GM19328 (cell line): ENCODE measurements around the gene SLC5A1.

ENCODE experiments used
- ATAC-seq: cut with Tn5 transposase; IDR thresholded peaks from one replicate; pipeline ENCODE4 v1.9.1; 2021; ENCODE audit warnings: mild to moderate bottlenecking, moderate library complexity; ENCODE audit not compliant: unreplicated experiment

SLC5A1 gene

DNA sequence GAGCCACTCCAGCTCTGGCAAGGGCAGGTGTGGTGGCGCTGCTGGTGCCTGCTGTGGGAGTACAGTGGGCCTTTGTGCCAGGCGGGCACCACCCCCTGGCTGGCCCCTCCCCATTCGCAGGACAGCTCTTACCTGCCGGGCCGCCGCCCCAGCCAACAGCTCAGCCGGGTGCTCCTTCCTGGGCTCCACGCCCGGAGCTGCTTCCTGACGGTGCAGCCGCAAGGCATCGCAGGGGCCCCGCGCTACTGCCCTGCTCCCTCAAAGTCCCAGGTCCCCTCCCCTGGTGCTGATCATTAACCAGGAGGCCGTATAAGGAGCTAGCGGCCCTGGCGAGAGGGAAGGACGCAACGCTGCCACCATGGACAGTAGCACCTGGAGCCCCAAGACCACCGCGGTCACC lies at the start of gene SLC5A1:
SLC5A1 (plus strand) TSS at position 338 of the 400 bp plus-strand sequence; CDS start at position 359, 21 bp downstream.
- no peak for ATAC-seq

GRCh38 chr22:31995046-31995445 lies 48.0 kb upstream of the SLC5A1 start:
- no peak for ATAC-seq

DNA sequence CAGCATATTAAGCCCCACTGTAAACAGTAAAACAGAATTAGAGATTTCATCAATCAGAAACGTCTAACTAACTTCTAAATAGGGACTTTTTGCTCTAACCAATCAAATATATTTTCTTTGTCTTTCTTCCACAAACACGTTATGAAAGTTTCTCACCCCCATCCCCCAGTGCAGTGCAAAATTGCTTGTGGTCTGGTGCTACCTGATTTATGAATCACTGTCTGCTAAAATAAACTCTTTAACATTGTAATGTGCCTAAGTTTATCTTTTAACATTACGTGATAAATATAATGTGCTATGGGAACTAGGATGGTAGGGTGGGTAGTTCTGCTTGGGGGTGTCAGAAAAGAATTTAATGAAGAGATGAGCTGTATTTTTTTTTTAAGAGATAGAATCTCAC lies 47.3 kb upstream of the SLC5A1 start:
- ATAC-seq: no peak

DNA sequence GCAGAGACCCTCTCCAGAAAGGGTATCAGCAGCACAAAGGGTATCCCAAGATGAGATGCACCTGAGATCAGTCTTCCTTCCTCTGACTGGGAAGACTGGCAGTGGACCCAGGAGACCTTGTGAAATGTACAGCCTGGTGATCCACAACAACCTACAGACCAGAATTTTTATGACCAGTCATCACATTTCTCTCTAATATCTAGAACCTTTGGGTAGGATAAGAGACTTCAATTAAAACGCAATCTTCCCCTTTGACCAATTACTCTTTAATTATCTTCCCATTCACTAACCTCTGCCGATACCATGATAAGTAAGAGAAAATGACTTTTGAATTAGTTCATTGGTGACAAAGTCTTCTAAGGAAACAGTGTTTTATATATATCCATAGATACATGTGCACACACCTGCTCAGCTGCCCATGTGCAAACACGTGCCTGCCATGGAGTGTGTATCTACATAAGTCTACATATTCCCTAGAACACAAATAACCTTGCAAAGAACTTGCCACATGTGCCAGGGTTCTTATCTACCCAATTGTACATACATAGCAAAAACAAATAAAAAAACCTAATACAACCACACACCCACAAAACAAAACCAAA lies 44.2 kb upstream of the SLC5A1 start:
- no peak for ATAC-seq

- ATAC-seq: no peak
Observed at GRCh38 chr22:32000181-32000580, 42.9 kb upstream of the SLC5A1 start.

- no peak for ATAC-seq
Observed at GRCh38 chr22:32005453-32005852, 37.6 kb upstream of the SLC5A1 start.

DNA sequence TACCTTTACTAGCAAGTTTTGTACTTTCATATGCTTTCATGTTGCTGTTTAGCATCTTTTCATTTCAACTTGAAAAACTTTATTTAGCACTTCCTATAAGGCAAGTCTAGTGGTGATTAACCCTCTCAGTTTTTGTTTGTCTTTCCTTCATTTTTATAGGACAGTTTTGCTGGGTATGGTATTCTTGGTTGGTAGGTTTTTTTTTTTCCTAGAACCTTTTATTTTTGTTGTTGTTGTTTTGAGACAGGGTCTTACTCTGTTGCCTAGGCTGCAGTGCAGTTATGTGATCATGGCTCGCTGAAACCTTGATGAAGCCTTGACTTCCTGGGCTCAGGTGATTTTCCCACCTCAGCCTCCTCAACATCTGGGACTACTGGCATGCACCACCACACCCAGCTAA lies 29.9 kb upstream of the SLC5A1 start:
- ATAC-seq: no peak

GRCh38 chr22:32016081-32016480 lies 27.0 kb upstream of the SLC5A1 start:
- no peak for ATAC-seq

- no peak for ATAC-seq
Observed at GRCh38 chr22:32018056-32018455, 25.0 kb upstream of the SLC5A1 start.

GRCh38 chr22:32020117-32020516 lies 22.9 kb upstream of the SLC5A1 start:
- ATAC-seq: no peak

DNA sequence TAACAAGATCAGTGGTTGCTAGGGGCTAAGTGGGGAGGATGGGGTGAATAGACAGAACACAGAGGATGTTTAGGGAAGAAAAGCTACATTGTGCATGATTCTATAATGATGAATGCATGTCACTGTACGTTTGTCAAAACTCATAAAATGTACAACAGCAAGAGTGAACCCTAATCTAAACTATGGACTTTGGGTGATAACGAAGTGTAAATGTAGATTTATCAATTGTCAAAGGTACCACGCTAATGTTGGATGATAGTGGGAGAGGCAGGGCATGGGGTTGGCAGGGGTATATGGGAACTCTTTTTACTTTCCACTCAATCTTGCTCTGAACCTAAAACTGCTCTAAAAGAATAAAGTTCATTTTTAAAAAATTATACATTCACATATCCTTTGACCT lies 21.3 kb upstream of the SLC5A1 start:
- no peak for ATAC-seq

GRCh38 chr22:32023251-32023827 lies 19.7 kb upstream of the SLC5A1 start:
- no peak for ATAC-seq

DNA sequence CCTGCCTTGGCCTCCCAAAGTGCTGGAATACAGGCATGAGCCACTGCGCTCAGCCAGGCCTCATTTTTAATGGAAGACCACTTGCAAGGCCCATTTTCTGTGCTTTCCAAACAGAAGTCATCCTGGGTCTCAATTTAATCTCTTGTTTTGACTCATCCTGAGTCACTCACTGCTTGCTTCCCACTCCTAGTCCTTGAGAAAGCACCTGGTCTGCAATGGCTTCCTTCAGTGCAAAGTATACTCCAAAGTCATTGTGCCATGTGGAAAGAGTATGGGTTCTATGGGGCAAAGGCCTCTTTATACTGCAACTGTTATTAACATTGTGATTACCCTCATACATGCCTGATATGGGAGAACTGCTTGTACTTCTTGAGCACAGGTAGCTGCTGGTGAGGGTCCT lies 18.3 kb upstream of the SLC5A1 start:
- ATAC-seq: no peak

DNA sequence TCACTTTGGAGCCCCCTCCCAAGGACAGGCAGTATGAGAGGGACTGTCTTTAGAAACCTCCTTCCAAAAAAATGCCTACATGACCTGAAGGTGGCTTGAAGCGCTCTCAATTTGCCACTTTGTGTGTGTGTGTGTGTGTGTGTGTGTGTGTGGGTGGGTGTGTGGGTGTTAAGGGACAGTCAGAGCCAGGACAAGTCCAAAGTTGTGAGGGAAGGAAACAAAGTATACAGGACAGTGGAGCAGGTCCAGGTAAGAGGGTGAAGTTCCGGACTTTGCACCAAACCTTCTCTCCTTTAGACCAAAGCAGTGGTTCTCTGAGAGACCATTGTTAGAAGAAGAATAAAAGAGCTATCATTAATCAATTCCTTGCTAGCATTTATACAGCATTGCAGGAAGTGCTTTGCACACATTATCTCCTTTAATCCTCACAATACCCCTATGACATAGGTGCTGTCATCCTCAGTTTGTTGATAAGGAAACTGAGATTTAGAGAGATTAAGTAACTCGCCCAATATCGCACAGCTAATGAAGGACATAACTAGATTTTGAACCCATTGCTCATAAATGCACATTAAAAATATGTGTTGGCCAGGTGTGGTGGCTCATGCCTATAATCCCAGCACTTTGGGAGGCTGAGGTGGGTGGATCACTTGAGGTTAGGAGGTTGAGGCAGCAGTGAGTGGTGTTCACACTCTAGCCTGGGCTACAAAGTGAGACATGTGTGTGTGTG lies 12.4 kb upstream of the SLC5A1 start:
- no peak for ATAC-seq

GRCh38 chr22:32031466-32031865 lies 11.6 kb upstream of the SLC5A1 start:
- no peak for ATAC-seq

DNA sequence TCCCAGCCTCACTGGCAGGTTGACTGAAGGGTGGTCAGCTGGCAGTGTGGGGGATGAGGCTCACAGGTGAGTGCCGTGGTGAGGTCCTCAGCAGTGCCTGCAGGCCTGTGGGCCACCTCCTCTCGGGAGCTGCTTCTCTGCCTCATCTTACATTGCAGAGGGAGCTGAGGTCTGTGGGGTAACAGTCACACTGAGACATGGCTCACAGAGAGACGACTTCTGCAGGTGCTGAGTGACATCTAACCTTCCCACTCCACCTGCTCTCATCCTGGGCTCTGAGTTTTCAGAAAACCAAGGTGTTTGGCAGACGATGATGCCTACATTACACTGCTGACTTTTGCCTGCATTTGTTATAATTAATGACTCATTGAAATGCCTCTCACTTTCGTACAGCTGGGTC lies 8.8 kb upstream of the SLC5A1 start:
- no peak for ATAC-seq

DNA sequence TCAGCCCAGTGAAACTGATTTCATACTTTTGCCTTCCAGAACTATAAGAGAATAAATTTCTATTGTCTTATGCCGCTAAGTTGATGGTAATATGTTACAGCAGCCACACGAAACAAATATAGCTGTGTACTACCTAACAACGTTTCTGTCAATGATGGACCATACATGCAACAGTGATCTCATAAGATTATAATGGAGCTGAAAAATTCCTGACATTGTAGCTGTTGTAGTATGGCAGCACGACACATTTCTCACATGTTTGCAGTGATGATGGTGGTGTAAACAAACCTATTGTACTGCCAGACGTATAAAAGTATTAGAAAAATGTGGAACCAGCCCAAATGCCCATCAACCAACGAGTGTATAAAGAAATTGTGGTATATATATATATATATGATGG lies 5.8 kb upstream of the SLC5A1 start:
- ATAC-seq: no peak

- no peak for ATAC-seq
Observed at GRCh38 chr22:32040324-32040904, 2.6 kb upstream of the SLC5A1 start.

DNA sequence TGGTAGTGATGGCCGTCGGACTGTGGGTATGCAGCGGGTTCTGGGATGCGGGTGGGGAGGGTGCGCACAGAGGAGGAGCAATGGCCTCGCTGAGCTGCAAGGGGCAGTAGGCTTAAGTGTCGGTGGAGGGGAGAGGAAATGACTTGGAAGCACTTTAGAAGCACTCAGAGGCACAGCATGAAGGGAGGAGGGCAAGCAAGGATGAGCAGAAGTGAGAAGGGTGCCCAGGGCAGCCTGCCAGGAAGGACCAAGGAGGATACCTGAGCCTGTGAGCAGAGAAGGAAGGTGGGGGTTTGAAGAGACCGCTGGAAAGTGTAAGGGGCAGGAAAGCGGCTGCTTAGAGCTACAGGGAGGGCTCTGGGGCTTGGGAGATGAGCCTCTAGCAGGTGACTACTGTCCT lies 330 bp downstream of the SLC5A1 start:
- no peak for ATAC-seq

- ATAC-seq: no peak
Observed at GRCh38 chr22:32044477-32044876, 1.4 kb downstream of the SLC5A1 start.

DNA sequence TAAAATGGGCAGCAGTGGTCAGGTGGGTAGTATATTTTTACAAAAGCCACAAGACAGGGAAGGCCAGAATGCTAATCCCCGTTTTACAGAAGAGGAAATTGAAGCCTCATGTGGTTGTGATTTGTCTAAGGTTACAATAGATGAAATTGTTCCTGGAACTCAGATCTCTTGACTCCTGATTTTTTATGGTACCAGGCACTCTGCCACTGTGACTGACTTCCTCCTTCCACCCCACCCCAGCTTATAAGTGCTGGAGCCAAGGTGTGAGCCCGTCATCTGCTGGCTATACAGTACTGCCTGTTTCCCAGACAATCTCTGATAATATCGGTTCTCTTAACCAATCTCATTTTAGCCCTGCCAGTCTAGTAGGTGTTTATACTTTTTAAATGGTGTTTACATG lies 1.9 kb downstream of the SLC5A1 start:
- ATAC-seq: no peak

DNA sequence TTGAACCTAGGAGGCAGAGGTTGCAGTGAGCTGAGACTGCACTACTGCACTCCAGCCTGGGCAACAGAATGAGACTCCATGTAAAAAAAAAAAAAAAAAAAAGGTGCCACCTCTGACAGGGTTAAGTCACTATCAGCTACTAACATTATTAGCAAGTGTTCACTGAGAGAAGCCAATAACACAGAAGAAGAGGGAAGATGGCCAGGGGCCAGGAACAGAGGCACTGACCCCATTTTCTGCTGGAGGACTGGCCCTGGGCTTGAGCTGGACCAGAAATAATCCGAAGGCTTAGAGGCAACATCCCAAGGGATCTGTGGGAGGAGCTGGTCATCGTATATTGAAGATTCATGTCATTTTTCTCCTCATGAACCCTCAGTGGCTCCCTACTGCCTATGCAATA lies 5.0 kb downstream of the SLC5A1 start:
- no peak for ATAC-seq
